HepG2 (cell line): ENCODE results near the gene SYNC. TPM values are rescaled to one million over a fixed set of nuclear protein-coding genes. Genes with fewer than 3 reads are reported as not detected.

Experiments
- ARHGAP35 ChIP-seq: sonication (generic); formaldehyde crosslinking; IDR thresholded peaks from 2 replicates; pipeline ENCODE4 v1.9.0; 2022; ENCODE audit warnings: mild to moderate bottlenecking, inconsistent platforms, moderate library complexity, missing genetic modification reagents, borderline replicate concordance
- CBX1 ChIP-seq: IDR thresholded peaks from one replicate; pipeline ENCODE4 v1.6.1; 2016; ENCODE audit warnings: antibody characterized with exemption, low read depth
- CENPX ChIP-seq: sonication (generic); formaldehyde crosslinking; IDR thresholded peaks from 2 replicates; pipeline ENCODE4 v1.9.0; 2021; ENCODE audit warnings: mild to moderate bottlenecking, missing genetic modification reagents, moderate library complexity
- KDM2A ChIP-seq: sonication (generic); formaldehyde crosslinking; IDR thresholded peaks from 2 replicates; pipeline ENCODE4 v1.4.0; 2020; ENCODE audit warnings: low read depth, missing genetic modification reagents, borderline replicate concordance
- LRRFIP1 ChIP-seq: sonication (generic); formaldehyde crosslinking; conservative IDR thresholded peaks from 2 replicates; pipeline ENCODE4 v1.4.0; 2020; ENCODE audit warnings: missing genetic modification reagents
- NFKBIZ ChIP-seq: IDR thresholded peaks from 2 replicates; pipeline ENCODE4 v1.6.1; 2018; ENCODE audit warnings: missing genetic modification reagents, missing compliant biosample characterization
- NKX3-1 ChIP-seq: sonication (generic); formaldehyde crosslinking; IDR thresholded peaks from 2 replicates; pipeline ENCODE4 v1.5.0; 2020; ENCODE audit warnings: missing genetic modification reagents
- PAF1 ChIP-seq: IDR thresholded peaks from 2 replicates; pipeline ENCODE4 v1.6.1; 2016; ENCODE audit warnings: missing genetic modification reagents, missing compliant biosample characterization
- PRPF4 ChIP-seq: fragments of 200-400 bp; formaldehyde crosslinking; IDR thresholded peaks from 2 replicates; pipeline ENCODE4 v1.6.1; 2016; ENCODE audit warnings: low read length, low read depth; ENCODE audit not compliant: poor library complexity, severe bottlenecking
- SMARCC2 ChIP-seq: fragments of 450-650 bp; IDR thresholded peaks from 2 replicates; pipeline ENCODE4 v1.6.1; 2017; ENCODE audit warnings: antibody characterized with exemption, mild to moderate bottlenecking
- SMARCE1 ChIP-seq: fragments of 450-650 bp; IDR thresholded peaks from 2 replicates; pipeline ENCODE4 v1.6.1; 2017; ENCODE audit warnings: borderline replicate concordance
- SMYD3 ChIP-seq: sonication (generic); formaldehyde crosslinking; IDR thresholded peaks from 2 replicates; pipeline ENCODE4 v1.8.1; 2023; ENCODE audit warnings: mild to moderate bottlenecking, missing genetic modification reagents
- SNRNP70 ChIP-seq: fragments of 200-400 bp; formaldehyde crosslinking; IDR thresholded peaks from 2 replicates; pipeline ENCODE4 v1.6.1; 2017; ENCODE audit warnings: mild to moderate bottlenecking, low read depth, low read length, moderate library complexity
- SP2 ChIP-seq: sonication (generic); formaldehyde crosslinking; IDR thresholded peaks from 2 replicates; pipeline ENCODE4 v1.5.1; 2020; ENCODE audit warnings: mild to moderate bottlenecking, missing genetic modification reagents
- SP5 ChIP-seq: IDR thresholded peaks from 2 replicates; pipeline ENCODE4 v1.6.1; 2016; ENCODE audit warnings: low read depth, borderline replicate concordance
- ZFP36 ChIP-seq: fragments of 150-350 bp; IDR thresholded peaks from 2 replicates; pipeline ENCODE4 v1.6.1; 2018; ENCODE audit warnings: borderline replicate concordance, low read length, low read depth; ENCODE audit not compliant: partially characterized antibody
- ZNF460 ChIP-seq: sonication (generic); formaldehyde crosslinking; IDR thresholded peaks from 2 replicates; pipeline ENCODE4 v1.5.1; 2020; ENCODE audit warnings: missing genetic modification reagents, mild to moderate bottlenecking, borderline replicate concordance
- ZNF496 ChIP-seq: sonication (generic); formaldehyde crosslinking; IDR thresholded peaks from 2 replicates; pipeline ENCODE4 v1.8.1; 2023; ENCODE audit warnings: mild to moderate bottlenecking, moderate library complexity, missing genetic modification reagents; ENCODE audit not compliant: insufficient replicate concordance
- ZNF607 ChIP-seq: sonication (generic); formaldehyde crosslinking; IDR thresholded peaks from 2 replicates; pipeline ENCODE4 v1.5.1; 2020; ENCODE audit warnings: missing genetic modification reagents, mild to moderate bottlenecking, borderline replicate concordance
- ZNF773 ChIP-seq: sonication (generic); formaldehyde crosslinking; IDR thresholded peaks from 2 replicates; pipeline ENCODE4 v1.4.0; 2020; ENCODE audit warnings: missing genetic modification reagents, borderline replicate concordance
- polyA plus RNA-seq, 8 experiments: library from polyadenylated mRNA; depleted of rRNA in 3 of 8; stranded (reverse) in 7 of 8; unstranded in 1 of 8; fragments of >200 nt; fragmentation: Illumina TruSeq in 4 of 8; extraction: Trizol in 4 of 8; gene quantifications; 2 replicates each; pipeline versions ENCODE4 v1.2.1 to v1.2.3, GENCODE V29; 2011 to 2016; ENCODE audit warnings: low read depth in 4 of 8, missing spikeins in 1 of 8, mixed read lengths in 1 of 8; ENCODE audit not compliant: insufficient read depth in 1 of 8
- total RNA-seq, 5 experiments: library from RNA; depleted of rRNA; stranded (reverse); fragments of >200 nt; fragmentation: Illumina TruSeq; extraction: Trizol; gene quantifications; 2 replicates each; pipeline ENCODE4 v1.2.3, GENCODE V29; 2016; ENCODE audit warnings: low read depth in 1 of 5
- TF ChIP-seq, protein P1 (sequence below): IDR thresholded peaks from 2 replicates; pipeline ENCODE4 v1.6.1; 2016; ENCODE audit warnings: missing genetic modification reagents, missing compliant biosample characterization
- TF ChIP-seq, protein P2 (sequence below): sonication (generic); formaldehyde crosslinking; IDR thresholded peaks from 2 replicates; pipeline ENCODE4 v1.4.0; 2020; ENCODE audit warnings: missing genetic modification reagents
- TF ChIP-seq, protein P3 (sequence below): sonication (generic); formaldehyde crosslinking; IDR thresholded peaks from 2 replicates; pipeline ENCODE4 v1.8.1; 2022; ENCODE audit warnings: mild to moderate bottlenecking, missing genetic modification reagents

Gene SYNC
- total and polyA plus RNA-seq, 2 of the 13 experiments (the other 11 are each of a cell fraction or from before 2014, with no cell fraction given) = 2.4 to 5.4 TPM

DNA sequence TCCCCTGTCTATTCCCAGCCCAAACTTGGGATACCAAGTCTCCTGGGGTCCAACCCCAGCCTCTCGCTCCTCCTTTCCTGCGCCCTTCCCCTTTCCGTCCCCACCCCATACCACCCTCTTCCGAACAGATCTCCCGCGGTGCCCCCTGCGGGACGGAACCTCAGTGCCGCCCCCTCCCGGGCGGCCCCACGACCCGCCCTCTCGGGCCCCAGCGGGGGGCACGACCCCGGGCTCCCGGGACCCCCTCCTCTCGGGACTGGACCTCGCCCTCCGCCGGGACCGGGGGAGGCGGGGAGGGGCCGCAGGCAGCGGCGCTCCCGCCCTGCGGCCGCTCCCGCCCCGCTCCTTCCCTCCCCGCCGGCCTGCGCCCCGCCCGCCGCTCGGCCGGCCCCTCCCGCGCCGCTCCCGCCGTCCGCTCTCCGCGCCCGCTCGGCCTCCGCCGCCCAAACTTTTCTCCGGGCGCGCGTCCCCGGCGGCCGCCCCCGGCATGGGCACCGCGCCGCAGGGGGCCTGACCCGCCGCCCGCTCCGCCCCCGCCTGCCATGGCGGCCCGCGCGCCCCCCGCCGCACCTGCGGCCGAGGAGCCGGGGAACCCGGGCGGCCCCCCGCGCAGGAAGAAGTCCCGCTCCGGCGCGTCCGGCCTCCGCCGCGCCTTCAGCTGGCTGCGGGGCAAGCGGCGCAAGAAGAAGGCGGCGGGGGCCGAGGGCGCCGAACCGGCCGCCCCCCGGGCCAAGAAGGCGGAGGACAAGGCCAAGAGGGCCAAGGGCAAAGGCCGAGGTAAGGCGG is 39.0 kb upstream of the SYNC start (continued):
- no peak for TF ChIP-seq ARHGAP35 (CRISPR knock-in tag)
- no peak for TF ChIP-seq SNRNP70
- no peak for TF ChIP-seq NKX3-1
- TF ChIP-seq SMARCE1 = no peak
- TF ChIP-seq LRRFIP1 (CRISPR knock-in tag) = no peak
- TF ChIP-seq CBX1 = no peak
- no peak for TF ChIP-seq SP5
- TF ChIP-seq, protein P1, sequence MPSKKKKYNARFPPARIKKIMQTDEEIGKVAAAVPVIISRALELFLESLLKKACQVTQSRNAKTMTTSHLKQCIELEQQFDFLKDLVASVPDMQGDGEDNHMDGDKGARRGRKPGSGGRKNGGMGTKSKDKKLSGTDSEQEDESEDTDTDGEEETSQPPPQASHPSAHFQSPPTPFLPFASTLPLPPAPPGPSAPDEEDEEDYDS (CRISPR knock-in tag) = no peak
- TF ChIP-seq SP2 (CRISPR knock-in tag) = no peak
- no peak for TF ChIP-seq SMYD3
- TF ChIP-seq ZFP36 = no peak
- no peak for TF ChIP-seq ZNF773 (CRISPR knock-in tag)
- TF ChIP-seq ZNF496 (CRISPR knock-in tag) = no peak
- TF ChIP-seq, protein P2, sequence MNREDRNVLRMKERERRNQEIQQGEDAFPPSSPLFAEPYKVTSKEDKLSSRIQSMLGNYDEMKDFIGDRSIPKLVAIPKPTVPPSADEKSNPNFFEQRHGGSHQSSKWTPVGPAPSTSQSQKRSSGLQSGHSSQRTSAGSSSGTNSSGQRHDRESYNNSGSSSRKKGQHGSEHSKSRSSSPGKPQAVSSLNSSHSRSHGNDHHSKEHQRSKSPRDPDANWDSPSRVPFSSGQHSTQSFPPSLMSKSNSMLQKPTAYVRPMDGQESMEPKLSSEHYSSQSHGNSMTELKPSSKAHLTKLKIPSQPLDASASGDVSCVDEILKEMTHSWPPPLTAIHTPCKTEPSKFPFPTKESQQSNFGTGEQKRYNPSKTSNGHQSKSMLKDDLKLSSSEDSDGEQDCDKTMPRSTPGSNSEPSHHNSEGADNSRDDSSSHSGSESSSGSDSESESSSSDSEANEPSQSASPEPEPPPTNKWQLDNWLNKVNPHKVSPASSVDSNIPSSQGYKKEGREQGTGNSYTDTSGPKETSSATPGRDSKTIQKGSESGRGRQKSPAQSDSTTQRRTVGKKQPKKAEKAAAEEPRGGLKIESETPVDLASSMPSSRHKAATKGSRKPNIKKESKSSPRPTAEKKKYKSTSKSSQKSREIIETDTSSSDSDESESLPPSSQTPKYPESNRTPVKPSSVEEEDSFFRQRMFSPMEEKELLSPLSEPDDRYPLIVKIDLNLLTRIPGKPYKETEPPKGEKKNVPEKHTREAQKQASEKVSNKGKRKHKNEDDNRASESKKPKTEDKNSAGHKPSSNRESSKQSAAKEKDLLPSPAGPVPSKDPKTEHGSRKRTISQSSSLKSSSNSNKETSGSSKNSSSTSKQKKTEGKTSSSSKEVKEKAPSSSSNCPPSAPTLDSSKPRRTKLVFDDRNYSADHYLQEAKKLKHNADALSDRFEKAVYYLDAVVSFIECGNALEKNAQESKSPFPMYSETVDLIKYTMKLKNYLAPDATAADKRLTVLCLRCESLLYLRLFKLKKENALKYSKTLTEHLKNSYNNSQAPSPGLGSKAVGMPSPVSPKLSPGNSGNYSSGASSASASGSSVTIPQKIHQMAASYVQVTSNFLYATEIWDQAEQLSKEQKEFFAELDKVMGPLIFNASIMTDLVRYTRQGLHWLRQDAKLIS (CRISPR knock-in tag) = no peak
- TF ChIP-seq ZNF607 (CRISPR knock-in tag) = 0 out of 2 replicates have a peak, but pooled peaks have one; percentile 44
- TF ChIP-seq PRPF4 = no peak
- no peak for TF ChIP-seq CENPX (CRISPR knock-in tag)
- TF ChIP-seq, protein P3, sequence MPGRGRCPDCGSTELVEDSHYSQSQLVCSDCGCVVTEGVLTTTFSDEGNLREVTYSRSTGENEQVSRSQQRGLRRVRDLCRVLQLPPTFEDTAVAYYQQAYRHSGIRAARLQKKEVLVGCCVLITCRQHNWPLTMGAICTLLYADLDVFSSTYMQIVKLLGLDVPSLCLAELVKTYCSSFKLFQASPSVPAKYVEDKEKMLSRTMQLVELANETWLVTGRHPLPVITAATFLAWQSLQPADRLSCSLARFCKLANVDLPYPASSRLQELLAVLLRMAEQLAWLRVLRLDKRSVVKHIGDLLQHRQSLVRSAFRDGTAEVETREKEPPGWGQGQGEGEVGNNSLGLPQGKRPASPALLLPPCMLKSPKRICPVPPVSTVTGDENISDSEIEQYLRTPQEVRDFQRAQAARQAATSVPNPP (CRISPR knock-in tag) = no peak
- no peak for TF ChIP-seq NFKBIZ (CRISPR knock-in tag)
- TF ChIP-seq SMARCC2 = no peak
- TF ChIP-seq ZNF460 (CRISPR knock-in tag) = no peak
- no peak for TF ChIP-seq PAF1 (CRISPR knock-in tag)
- TF ChIP-seq KDM2A = peak; percentile 62; the same call in 1 of the 2 replicates
